GM12892 (cell line): Measurements from ENCODE around the gene BNC1.

Source experiments
- POLR2AphosphoS5 ChIP-seq: IDR thresholded peaks from 2 replicates; pipeline ENCODE4 v1.6.1; 2011; ENCODE audit warnings: low read depth, low read length, control low read depth
- TAF1 ChIP-seq: IDR thresholded peaks from 2 replicates; pipeline ENCODE4 v1.6.1; 2011; ENCODE audit warnings: low read depth, mild to moderate bottlenecking, control low read depth, low read length, borderline replicate concordance

DNA sequence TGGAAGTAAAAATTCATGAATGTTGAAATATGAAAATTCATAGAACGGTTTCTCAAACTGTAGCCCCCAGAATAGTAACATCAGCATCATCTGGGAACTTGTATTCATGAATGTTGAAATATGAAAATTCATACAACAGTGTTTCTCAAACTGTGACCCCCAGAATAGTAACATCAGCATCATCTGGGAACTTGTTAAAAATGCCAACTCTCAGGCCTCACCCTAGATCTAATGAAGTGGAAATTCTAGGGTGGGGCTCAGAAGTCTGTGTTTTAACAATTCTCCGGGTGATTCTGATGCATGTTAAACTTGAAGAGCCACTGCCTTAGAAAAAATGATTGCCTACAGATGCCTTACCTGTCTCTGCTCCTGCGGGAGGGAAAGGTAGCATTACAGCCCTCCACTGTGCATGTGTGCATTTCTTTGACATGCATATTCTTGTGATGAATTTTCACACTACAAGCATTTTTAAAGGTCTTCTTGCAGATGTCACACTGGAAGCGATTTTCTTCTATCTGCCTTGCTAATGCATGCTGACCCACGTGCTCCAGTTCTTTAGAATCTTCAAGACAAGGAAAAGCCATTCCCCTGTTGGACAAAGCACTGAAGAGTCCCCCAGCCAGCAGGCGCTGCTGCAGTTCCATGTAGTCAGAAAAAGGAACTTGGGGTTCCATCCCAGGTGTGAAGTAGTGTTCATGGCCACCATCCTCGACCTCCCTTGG is 21.7 kb downstream of the BNC1 start:
- no peak for TF ChIP-seq POLR2AphosphoS5
- TF ChIP-seq TAF1 = no peak
